WTC11 (cell line): ENCODE data around the gene ANTXR1. TPM values are rescaled to one million over a fixed set of nuclear protein-coding genes. Genes with fewer than 3 reads are reported as not detected.

Experiments
- ATAC-seq: fragments of 200-7000 bp; cut with Tn5 transposase; 2 replicates; pipeline ENCODE4 v1.10.0; 2021; ENCODE audit warnings: mild to moderate bottlenecking, moderate library complexity
- CTCF ChIA-PET: fragments of 300-600 bp; sonication (Branson Sonifier 250); formaldehyde crosslinking; loops from one replicate; lab custom pipeline; 2021; ENCODE audit warnings: antibody characterized with exemption; lab: Charles Lee
- POLR2A ChIA-PET: fragments of 350-600 bp; sonication (Branson Sonifier 250); formaldehyde crosslinking; loops from one replicate; lab custom pipeline; 2021; ENCODE audit warnings: antibody characterized with exemption; lab: Charles Lee
- DNase-seq: peaks from one replicate; pipeline ENCODE4 v3.0.0; 2021; ENCODE audit warnings: low spot score
- H3K27ac Mint-ChIP-seq: 2 replicates; pipeline ENCODE4 v1.8.0; 2021; ENCODE audit warnings: mixed read lengths
- H3K27me3 Mint-ChIP-seq: 2 replicates; pipeline ENCODE4 v1.8.0; 2021; ENCODE audit warnings: low read depth, mild to moderate bottlenecking, moderate library complexity, mixed read lengths
- H3K36me3 Mint-ChIP-seq: 2 replicates; pipeline ENCODE4 v1.8.0; 2021; ENCODE audit warnings: mixed read lengths
- H3K4me1 Mint-ChIP-seq: 2 replicates; pipeline ENCODE4 v1.8.0; 2022; ENCODE audit warnings: mixed read lengths
- H3K4me3 Mint-ChIP-seq: 2 replicates; pipeline ENCODE4 v1.8.0; 2021; ENCODE audit warnings: mild to moderate bottlenecking, moderate library complexity, mixed read lengths
- H3K9me3 Mint-ChIP-seq: 2 replicates; pipeline ENCODE4 v1.8.0; 2021; ENCODE audit warnings: mixed read lengths
- FOXP1 ChIP-seq: sonication (generic); formaldehyde crosslinking; IDR thresholded peaks from 2 replicates; pipeline ENCODE4 v1.8.0; 2022; ENCODE audit warnings: missing genetic modification reagents, mild to moderate bottlenecking, moderate library complexity, borderline replicate concordance
- IRF2 ChIP-seq: sonication (generic); formaldehyde crosslinking; IDR thresholded peaks from 2 replicates; pipeline ENCODE4 v1.8.0; 2022; ENCODE audit warnings: low read depth, missing genetic modification reagents, borderline replicate concordance
- MXD4 ChIP-seq: fragments of 250-450 bp; sonication (Bioruptor Pico); IDR thresholded peaks from 2 replicates; pipeline ENCODE4 v1.8.0; 2021; ENCODE audit warnings: mild to moderate bottlenecking, moderate library complexity, borderline replicate concordance
- NFE2L1 ChIP-seq: sonication (generic); formaldehyde crosslinking; IDR thresholded peaks from 2 replicates; pipeline ENCODE4 v1.8.1; 2023; ENCODE audit warnings: missing genetic modification reagents
- NR3C1 ChIP-seq: sonication (generic); formaldehyde crosslinking; conservative IDR thresholded peaks from 2 replicates; pipeline ENCODE4 v1.8.1; 2023; ENCODE audit warnings: low read depth, mild to moderate bottlenecking, missing genetic modification reagents
- RORB ChIP-seq: fragments of 250-450 bp; sonication (Bioruptor Pico); IDR thresholded peaks from 2 replicates; pipeline ENCODE4 v1.9.0; 2021; ENCODE audit warnings: mild to moderate bottlenecking
- TP53 ChIP-seq: sonication (generic); formaldehyde crosslinking; IDR thresholded peaks from 2 replicates; pipeline ENCODE4 v1.8.1; 2023; ENCODE audit warnings: mild to moderate bottlenecking, missing genetic modification reagents
- ZNF317 ChIP-seq: sonication (generic); formaldehyde crosslinking; IDR thresholded peaks from 2 replicates; pipeline ENCODE4 v1.8.1; 2023; ENCODE audit warnings: low read depth, mild to moderate bottlenecking, moderate library complexity, missing genetic modification reagents, borderline replicate concordance
- total RNA-seq: library from RNA; stranded (reverse); gene quantifications from 3 replicates; pipeline ENCODE4 v1.2.3, GENCODE V29; 2021
- TF ChIP-seq, protein P1 (sequence below): sonication (generic); formaldehyde crosslinking; IDR thresholded peaks from 2 replicates; pipeline ENCODE4 v1.8.1; 2022; ENCODE audit warnings: low read depth, mild to moderate bottlenecking, moderate library complexity, missing genetic modification reagents, borderline replicate concordance
- TF ChIP-seq, protein P2 (sequence below): fragments of 250-450 bp; sonication (Bioruptor Pico); IDR thresholded peaks from 2 replicates; pipeline ENCODE4 v1.8.0; 2021; ENCODE audit warnings: mild to moderate bottlenecking
- TF ChIP-seq, protein P3 (sequence below): sonication (generic); formaldehyde crosslinking; IDR thresholded peaks from 2 replicates; pipeline ENCODE4 v1.8.0; 2022; ENCODE audit warnings: mild to moderate bottlenecking, missing genetic modification reagents
- TF ChIP-seq, protein P4 (sequence below): fragments of 250-450 bp; sonication (Bioruptor Pico); IDR thresholded peaks from 2 replicates; pipeline ENCODE4 v1.9.0; 2021; ENCODE audit warnings: mild to moderate bottlenecking
- TF ChIP-seq, protein P5 (sequence below): sonication (generic); formaldehyde crosslinking; IDR thresholded peaks from 2 replicates; pipeline ENCODE4 v1.8.1; 2023; ENCODE audit warnings: mild to moderate bottlenecking, missing genetic modification reagents, borderline replicate concordance
- TF ChIP-seq, protein P6 (sequence below): sonication (generic); formaldehyde crosslinking; IDR thresholded peaks from 2 replicates; pipeline ENCODE4 v1.8.0; 2023; ENCODE audit warnings: missing genetic modification reagents, mild to moderate bottlenecking, borderline replicate concordance

ANTXR1 gene
- total RNA-seq, 1 experiment from 2014 or later = 30.0 TPM

DNA sequence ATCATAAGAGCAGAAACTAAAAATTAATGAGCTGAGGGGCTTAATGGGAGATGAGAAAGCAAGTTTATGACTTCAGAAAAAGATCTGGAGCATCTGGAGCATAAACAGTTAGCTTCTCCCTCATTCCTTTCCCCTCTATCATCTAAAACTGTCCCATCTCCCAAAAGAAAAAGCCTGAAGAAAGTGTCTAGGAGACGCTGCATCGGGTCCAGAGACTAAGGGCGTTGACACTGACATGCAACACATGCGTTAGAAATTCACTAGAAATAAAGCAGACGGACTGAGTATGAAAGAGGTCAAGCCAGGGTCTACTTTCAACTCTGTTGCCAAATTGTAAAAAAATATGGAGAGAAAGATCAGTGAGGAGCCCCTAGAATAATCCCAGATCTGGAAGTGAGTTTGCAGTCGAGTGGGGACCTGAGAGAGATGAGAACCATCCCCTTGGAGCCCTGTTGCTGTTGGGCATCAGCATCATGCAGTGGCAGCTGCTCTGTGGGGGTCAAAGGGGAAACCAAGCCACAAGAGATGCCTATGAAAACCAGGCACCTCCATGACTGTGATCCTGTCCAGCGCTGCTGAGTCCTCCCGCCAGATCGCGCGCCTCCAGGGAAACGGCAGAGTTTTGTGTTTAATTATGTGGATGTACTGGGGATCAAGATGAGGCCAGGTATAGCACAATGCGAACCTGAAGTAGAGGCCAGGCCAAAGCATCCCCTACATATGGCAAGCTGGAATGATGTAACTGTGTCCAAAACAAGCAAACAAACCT lies 13.9 kb downstream of the ANTXR1 start (continued):
- TF ChIP-seq, protein P1, sequence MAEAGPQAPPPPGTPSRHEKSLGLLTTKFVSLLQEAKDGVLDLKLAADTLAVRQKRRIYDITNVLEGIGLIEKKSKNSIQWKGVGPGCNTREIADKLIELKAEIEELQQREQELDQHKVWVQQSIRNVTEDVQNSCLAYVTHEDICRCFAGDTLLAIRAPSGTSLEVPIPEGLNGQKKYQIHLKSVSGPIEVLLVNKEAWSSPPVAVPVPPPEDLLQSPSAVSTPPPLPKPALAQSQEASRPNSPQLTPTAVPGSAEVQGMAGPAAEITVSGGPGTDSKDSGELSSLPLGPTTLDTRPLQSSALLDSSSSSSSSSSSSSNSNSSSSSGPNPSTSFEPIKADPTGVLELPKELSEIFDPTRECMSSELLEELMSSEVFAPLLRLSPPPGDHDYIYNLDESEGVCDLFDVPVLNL (CRISPR knock-in tag) = no peak
- TF ChIP-seq, protein P2, sequence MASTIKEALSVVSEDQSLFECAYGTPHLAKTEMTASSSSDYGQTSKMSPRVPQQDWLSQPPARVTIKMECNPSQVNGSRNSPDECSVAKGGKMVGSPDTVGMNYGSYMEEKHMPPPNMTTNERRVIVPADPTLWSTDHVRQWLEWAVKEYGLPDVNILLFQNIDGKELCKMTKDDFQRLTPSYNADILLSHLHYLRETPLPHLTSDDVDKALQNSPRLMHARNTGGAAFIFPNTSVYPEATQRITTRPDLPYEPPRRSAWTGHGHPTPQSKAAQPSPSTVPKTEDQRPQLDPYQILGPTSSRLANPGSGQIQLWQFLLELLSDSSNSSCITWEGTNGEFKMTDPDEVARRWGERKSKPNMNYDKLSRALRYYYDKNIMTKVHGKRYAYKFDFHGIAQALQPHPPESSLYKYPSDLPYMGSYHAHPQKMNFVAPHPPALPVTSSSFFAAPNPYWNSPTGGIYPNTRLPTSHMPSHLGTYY = no peak
- TF ChIP-seq, protein P3, sequence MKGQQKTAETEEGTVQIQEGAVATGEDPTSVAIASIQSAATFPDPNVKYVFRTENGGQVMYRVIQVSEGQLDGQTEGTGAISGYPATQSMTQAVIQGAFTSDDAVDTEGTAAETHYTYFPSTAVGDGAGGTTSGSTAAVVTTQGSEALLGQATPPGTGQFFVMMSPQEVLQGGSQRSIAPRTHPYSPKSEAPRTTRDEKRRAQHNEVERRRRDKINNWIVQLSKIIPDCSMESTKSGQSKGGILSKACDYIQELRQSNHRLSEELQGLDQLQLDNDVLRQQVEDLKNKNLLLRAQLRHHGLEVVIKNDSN (CRISPR knock-in tag) = no peak

DNA sequence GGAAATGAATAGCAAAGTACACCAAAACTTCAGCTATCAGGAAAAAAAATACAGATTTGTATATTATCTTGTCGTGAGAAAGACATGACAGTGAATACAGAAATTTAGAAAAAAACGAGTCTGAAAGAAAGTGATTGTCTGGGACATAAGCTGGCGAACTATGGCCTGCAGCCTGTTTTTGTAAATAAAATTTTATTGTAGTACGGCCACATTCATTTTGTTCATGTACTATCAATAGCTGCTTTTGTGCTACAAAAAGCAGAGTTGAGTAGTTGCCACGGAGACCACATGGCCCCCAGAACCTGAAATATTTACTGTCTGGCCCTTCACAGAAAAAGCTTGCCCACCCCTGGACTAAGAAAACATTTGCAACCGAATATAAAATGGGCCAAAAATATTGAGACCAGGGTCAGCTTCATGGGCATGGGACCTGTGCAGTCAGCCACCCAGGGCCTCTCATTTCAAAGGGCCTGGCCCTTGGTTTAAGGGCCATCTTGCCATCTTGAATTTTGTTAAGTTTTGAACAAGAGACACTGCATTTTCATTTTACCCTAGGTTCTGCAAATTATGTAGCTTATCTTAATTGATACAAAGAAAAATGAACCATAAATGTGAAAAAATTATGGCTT lies 17.9 kb downstream of the ANTXR1 start:
- no peak overlapping the region for H3K4me3 Mint-ChIP-seq
- TF ChIP-seq FOXP1 = no peak
- ATAC-seq (no peak), DNase-seq (no peak)
- ChIA-PET POLR2A (no interaction called here), CTCF (interaction anchor here (1.3 kb wide), 1 partner anchor 16 kb away, joined by 4 read pairs; no protein-coding TSS in a partner anchor)
- H3K9me3 Mint-ChIP-seq = no peaks in the 10 kb centered on the region
- H3K27me3 Mint-ChIP-seq = no peaks in the 10 kb centered on the region
- H3K36me3 Mint-ChIP-seq = no peaks in the 10 kb centered on the region
- peaks cover 10% of the 10 kb centered on the region for H3K4me1 Mint-ChIP-seq
- no peak overlapping the region for H3K27ac Mint-ChIP-seq

DNA sequence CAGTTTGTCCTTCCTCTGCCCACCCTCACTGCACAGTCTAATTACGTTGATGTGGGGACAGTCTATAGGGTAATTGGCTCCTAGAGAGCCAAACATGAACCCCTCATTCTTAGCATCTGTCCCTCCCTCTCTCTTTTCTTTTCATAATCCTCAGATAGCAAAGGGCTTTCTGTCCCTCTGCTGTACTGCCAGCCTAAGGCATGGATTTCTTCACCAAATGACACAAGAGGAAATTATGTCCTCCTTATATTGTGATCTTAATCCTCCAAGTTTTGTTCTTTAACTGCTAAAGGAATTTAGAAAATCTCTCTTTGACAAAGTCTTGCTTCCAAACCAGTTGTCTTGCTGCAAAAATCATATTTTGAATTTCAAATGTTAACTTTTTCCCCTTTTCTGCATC lies 18.5 kb downstream of the ANTXR1 start:
- Mint-ChIP-seq H3K27me3 (no peaks in the 10 kb centered on the region), H3K36me3 (no peaks in the 10 kb centered on the region), H3K4me3 (no peak overlapping the region), H3K4me1 (peaks cover 10% of the 10 kb centered on the region), H3K27ac (no peak overlapping the region), H3K9me3 (no peaks in the 10 kb centered on the region)
- CTCF ChIA-PET = interaction anchor here (1.3 kb wide), 1 partner anchor 17 kb away, joined by 4 read pairs; no protein-coding TSS in a partner anchor
- DNase-seq (no peak), ATAC-seq (no peak)
- POLR2A ChIA-PET = no interaction called here
- TF ChIP-seq RORB (no peak), TP53 (no peak), MXD4 (CRISPR knock-in tag) (no peak), NFE2L1 (no peak), ZNF317 (no peak), IRF2 (CRISPR knock-in tag) (no peak), NR3C1 (CRISPR knock-in tag) (no peak)
- TF ChIP-seq, protein P4, sequence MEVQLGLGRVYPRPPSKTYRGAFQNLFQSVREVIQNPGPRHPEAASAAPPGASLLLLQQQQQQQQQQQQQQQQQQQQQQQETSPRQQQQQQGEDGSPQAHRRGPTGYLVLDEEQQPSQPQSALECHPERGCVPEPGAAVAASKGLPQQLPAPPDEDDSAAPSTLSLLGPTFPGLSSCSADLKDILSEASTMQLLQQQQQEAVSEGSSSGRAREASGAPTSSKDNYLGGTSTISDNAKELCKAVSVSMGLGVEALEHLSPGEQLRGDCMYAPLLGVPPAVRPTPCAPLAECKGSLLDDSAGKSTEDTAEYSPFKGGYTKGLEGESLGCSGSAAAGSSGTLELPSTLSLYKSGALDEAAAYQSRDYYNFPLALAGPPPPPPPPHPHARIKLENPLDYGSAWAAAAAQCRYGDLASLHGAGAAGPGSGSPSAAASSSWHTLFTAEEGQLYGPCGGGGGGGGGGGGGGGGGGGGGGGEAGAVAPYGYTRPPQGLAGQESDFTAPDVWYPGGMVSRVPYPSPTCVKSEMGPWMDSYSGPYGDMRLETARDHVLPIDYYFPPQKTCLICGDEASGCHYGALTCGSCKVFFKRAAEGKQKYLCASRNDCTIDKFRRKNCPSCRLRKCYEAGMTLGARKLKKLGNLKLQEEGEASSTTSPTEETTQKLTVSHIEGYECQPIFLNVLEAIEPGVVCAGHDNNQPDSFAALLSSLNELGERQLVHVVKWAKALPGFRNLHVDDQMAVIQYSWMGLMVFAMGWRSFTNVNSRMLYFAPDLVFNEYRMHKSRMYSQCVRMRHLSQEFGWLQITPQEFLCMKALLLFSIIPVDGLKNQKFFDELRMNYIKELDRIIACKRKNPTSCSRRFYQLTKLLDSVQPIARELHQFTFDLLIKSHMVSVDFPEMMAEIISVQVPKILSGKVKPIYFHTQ (CRISPR knock-in tag) = no peak
- TF ChIP-seq, protein P5, sequence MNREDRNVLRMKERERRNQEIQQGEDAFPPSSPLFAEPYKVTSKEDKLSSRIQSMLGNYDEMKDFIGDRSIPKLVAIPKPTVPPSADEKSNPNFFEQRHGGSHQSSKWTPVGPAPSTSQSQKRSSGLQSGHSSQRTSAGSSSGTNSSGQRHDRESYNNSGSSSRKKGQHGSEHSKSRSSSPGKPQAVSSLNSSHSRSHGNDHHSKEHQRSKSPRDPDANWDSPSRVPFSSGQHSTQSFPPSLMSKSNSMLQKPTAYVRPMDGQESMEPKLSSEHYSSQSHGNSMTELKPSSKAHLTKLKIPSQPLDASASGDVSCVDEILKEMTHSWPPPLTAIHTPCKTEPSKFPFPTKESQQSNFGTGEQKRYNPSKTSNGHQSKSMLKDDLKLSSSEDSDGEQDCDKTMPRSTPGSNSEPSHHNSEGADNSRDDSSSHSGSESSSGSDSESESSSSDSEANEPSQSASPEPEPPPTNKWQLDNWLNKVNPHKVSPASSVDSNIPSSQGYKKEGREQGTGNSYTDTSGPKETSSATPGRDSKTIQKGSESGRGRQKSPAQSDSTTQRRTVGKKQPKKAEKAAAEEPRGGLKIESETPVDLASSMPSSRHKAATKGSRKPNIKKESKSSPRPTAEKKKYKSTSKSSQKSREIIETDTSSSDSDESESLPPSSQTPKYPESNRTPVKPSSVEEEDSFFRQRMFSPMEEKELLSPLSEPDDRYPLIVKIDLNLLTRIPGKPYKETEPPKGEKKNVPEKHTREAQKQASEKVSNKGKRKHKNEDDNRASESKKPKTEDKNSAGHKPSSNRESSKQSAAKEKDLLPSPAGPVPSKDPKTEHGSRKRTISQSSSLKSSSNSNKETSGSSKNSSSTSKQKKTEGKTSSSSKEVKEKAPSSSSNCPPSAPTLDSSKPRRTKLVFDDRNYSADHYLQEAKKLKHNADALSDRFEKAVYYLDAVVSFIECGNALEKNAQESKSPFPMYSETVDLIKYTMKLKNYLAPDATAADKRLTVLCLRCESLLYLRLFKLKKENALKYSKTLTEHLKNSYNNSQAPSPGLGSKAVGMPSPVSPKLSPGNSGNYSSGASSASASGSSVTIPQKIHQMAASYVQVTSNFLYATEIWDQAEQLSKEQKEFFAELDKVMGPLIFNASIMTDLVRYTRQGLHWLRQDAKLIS (CRISPR knock-in tag) = no peak
- TF ChIP-seq, protein P3 (CRISPR knock-in tag) = no peak
- TF ChIP-seq, protein P6, sequence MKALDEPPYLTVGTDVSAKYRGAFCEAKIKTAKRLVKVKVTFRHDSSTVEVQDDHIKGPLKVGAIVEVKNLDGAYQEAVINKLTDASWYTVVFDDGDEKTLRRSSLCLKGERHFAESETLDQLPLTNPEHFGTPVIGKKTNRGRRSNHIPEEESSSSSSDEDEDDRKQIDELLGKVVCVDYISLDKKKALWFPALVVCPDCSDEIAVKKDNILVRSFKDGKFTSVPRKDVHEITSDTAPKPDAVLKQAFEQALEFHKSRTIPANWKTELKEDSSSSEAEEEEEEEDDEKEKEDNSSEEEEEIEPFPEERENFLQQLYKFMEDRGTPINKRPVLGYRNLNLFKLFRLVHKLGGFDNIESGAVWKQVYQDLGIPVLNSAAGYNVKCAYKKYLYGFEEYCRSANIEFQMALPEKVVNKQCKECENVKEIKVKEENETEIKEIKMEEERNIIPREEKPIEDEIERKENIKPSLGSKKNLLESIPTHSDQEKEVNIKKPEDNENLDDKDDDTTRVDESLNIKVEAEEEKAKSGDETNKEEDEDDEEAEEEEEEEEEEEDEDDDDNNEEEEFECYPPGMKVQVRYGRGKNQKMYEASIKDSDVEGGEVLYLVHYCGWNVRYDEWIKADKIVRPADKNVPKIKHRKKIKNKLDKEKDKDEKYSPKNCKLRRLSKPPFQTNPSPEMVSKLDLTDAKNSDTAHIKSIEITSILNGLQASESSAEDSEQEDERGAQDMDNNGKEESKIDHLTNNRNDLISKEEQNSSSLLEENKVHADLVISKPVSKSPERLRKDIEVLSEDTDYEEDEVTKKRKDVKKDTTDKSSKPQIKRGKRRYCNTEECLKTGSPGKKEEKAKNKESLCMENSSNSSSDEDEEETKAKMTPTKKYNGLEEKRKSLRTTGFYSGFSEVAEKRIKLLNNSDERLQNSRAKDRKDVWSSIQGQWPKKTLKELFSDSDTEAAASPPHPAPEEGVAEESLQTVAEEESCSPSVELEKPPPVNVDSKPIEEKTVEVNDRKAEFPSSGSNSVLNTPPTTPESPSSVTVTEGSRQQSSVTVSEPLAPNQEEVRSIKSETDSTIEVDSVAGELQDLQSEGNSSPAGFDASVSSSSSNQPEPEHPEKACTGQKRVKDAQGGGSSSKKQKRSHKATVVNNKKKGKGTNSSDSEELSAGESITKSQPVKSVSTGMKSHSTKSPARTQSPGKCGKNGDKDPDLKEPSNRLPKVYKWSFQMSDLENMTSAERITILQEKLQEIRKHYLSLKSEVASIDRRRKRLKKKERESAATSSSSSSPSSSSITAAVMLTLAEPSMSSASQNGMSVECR (CRISPR knock-in tag) = no peak
